ENCODE data around the gene NPAS3.

GRCh38 chr14:33563901-33564197 is 625.2 kb downstream of the NPAS3 start:
- TF ChIP-seq, protein P1, sequence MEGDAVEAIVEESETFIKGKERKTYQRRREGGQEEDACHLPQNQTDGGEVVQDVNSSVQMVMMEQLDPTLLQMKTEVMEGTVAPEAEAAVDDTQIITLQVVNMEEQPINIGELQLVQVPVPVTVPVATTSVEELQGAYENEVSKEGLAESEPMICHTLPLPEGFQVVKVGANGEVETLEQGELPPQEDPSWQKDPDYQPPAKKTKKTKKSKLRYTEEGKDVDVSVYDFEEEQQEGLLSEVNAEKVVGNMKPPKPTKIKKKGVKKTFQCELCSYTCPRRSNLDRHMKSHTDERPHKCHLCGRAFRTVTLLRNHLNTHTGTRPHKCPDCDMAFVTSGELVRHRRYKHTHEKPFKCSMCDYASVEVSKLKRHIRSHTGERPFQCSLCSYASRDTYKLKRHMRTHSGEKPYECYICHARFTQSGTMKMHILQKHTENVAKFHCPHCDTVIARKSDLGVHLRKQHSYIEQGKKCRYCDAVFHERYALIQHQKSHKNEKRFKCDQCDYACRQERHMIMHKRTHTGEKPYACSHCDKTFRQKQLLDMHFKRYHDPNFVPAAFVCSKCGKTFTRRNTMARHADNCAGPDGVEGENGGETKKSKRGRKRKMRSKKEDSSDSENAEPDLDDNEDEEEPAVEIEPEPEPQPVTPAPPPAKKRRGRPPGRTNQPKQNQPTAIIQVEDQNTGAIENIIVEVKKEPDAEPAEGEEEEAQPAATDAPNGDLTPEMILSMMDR (IDR thresholded peaks at IDR 0.05; ENCODE audit: low read depth, low read length) = no peak
- no peak for TF ChIP-seq EZH2phosphoT487 (IDR thresholded peaks at IDR 0.05; ENCODE audit: low read depth)

Data from OCI-LY3 (cell line).